HL-60 (cell line): ENCODE data around the gene JKAMP.

Experiments
- CTCF ChIP-seq: IDR thresholded peaks from one replicate; pipeline ENCODE4 v1.5.1; 2011; ENCODE audit warnings: low read length, control low read depth, inconsistent platforms; ENCODE audit not compliant: insufficient read depth
- POLR2AphosphoS5 ChIP-seq: IDR thresholded peaks from 2 replicates; pipeline ENCODE4 v1.6.1; 2012; ENCODE audit warnings: low read depth

- no peak for TF ChIP-seq CTCF
- TF ChIP-seq POLR2AphosphoS5 = no peak
These were observed 8.6 kb upstream of the JKAMP start for GRCh38 chr14:59475709-59476108.
